Left lobe of liver (tissue), 2 donors: ENCODE measurements around the gene CD84. TPM values are rescaled to one million over a fixed set of nuclear protein-coding genes. Genes with fewer than 3 reads are reported as not detected.
"Not testable (repeated sequence)": the region's sequence is repeated elsewhere in the genome, so short reads cannot be mapped to it uniquely, and the experiment has no call there.

ENCODE experiments used
- ATAC-seq: fragments of 200-7000 bp; cut with Tn5 transposase; one replicate; pipeline ENCODE4 v1.9.1; 2020; ENCODE audit warnings: mild to moderate bottlenecking, moderate library complexity
- DNase-seq: peaks from one replicate; pipeline ENCODE4 v3.0.0-alpha.2; 2020; ENCODE audit warnings: low spot score
- total RNA-seq: library from RNA; stranded (reverse); gene quantifications from one replicate; pipeline ENCODE4 v1.2.1, GENCODE V29; 2021
- donor health status: DM: no; HTN: no; CAD: no; lungs with moderate emphysema.
- donor health status: DM: no; HTN: yes; CAD: no.

CD84 gene
- total RNA-seq, 1 donor from 2014 or later: 3.2 TPM

- no peak for DNase-seq
- no peak for ATAC-seq
Observed at GRCh38 chr1:160576390-160576789, 2.9 kb downstream of the CD84 start.

GRCh38 chr1:160575112-160575664, 4.1 kb downstream of the CD84 start:
- DNase-seq: no peak

GRCh38 chr1:160570840-160571239, 8.5 kb downstream of the CD84 start:
- DNase-seq (no peak), ATAC-seq (peak; percentile 19)

More at GRCh38 chr1:160575112-160575664, 4.1 kb downstream of the CD84 start:
- ATAC-seq: peak; percentile 54

- DNase-seq: no peak
- ATAC-seq: no peak
Observed at GRCh38 chr1:160569806-160570205, 9.5 kb downstream of the CD84 start.

- no peak for ATAC-seq
- no peak for DNase-seq
Observed at GRCh38 chr1:160567858-160568682, 11.2 kb downstream of the CD84 start.

GRCh38 chr1:160567341-160567740, 12.0 kb downstream of the CD84 start:
- ATAC-seq (no peak), DNase-seq (no peak)

- no peak for DNase-seq
- no peak for ATAC-seq
Observed at GRCh38 chr1:160565564-160565963, 13.7 kb downstream of the CD84 start.

- not testable (repeated sequence) for DNase-seq, ATAC-seq
Observed at GRCh38 chr1:160563230-160563629, 16.1 kb downstream of the CD84 start.

- not testable (repeated sequence) for DNase-seq, ATAC-seq
Observed at GRCh38 chr1:160562745-160563144, 16.6 kb downstream of the CD84 start.

- ATAC-seq (no peak), DNase-seq (no peak)
Observed at GRCh38 chr1:160560806-160561205, 18.5 kb downstream of the CD84 start.

- DNase-seq (no peak), ATAC-seq (no peak)
Observed at GRCh38 chr1:160560045-160560705, 19.1 kb downstream of the CD84 start.

GRCh38 chr1:160559437-160559836, 19.9 kb downstream of the CD84 start:
- not testable (repeated sequence) for ATAC-seq

GRCh38 chr1:160558660-160559380, 20.5 kb downstream of the CD84 start:
- ATAC-seq: no peak
- no peak for DNase-seq

More at GRCh38 chr1:160559437-160559836, 19.9 kb downstream of the CD84 start:
- DNase-seq: not testable (repeated sequence)

- ATAC-seq (no peak), DNase-seq (no peak)
Observed at GRCh38 chr1:160553778-160554177, 25.5 kb downstream of the CD84 start.

GRCh38 chr1:160552425-160552824, 26.9 kb downstream of the CD84 start:
- ATAC-seq (no peak), DNase-seq (no peak)

- DNase-seq: no peak
Observed at GRCh38 chr1:160550572-160551034, 28.7 kb downstream of the CD84 start.

GRCh38 chr1:160549665-160550006, 29.7 kb downstream of the CD84 start:
- no peak for ATAC-seq

More at GRCh38 chr1:160550572-160551034, 28.7 kb downstream of the CD84 start:
- no peak for ATAC-seq

GRCh38 chr1:160548960-160549664, 30.2 kb downstream of the CD84 start:
- ATAC-seq: no peak
- no peak for DNase-seq

More at GRCh38 chr1:160549665-160550006, 29.7 kb downstream of the CD84 start:
- no peak for DNase-seq

GRCh38 chr1:160548183-160548582, 31.1 kb downstream of the CD84 start:
- no peak for DNase-seq
- no peak for ATAC-seq

GRCh38 chr1:160547422-160547821, 31.9 kb downstream of the CD84 start:
- no peak for ATAC-seq
- DNase-seq: no peak
